ENCODE measurements around the gene ZBTB48.

The ZBTB48 gene

GRCh38 chr1:6574025-6574620 lies 5.7 kb upstream of the ZBTB48 start:
- DNase-seq: no peak

- no peak for DNase-seq
Measured at GRCh38 chr1:6574818-6575217, 5.0 kb upstream of the ZBTB48 start.

GRCh38 chr1:6577831-6578525 lies 1.8 kb upstream of the ZBTB48 start:
- DNase-seq: no peak

GRCh38 chr1:6578624-6579373 lies 995 bp upstream of the ZBTB48 start:
- DNase-seq: no peak

- DNase-seq: peak; percentile 70
Measured at GRCh38 chr1:6580119-6580592, 362 bp downstream of the ZBTB48 start.

GRCh38 chr1:6580593-6581409 lies 1.0 kb downstream of the ZBTB48 start:
- peak; percentile 41 for DNase-seq

GRCh38 chr1:6581561-6582305 lies 1.9 kb downstream of the ZBTB48 start:
- peak; percentile 89 for DNase-seq

GRCh38 chr1:6582370-6582769 lies 2.6 kb downstream of the ZBTB48 start:
- no peak for DNase-seq

GRCh38 chr1:6584126-6585080 lies 4.6 kb downstream of the ZBTB48 start:
- DNase-seq: no peak

GRCh38 chr1:6585081-6585722 lies 5.4 kb downstream of the ZBTB48 start:
- DNase-seq: no peak

- DNase-seq: no peak
Measured at GRCh38 chr1:6585841-6586240, 6.0 kb downstream of the ZBTB48 start.

GRCh38 chr1:6586404-6586816 lies 6.6 kb downstream of the ZBTB48 start:
- DNase-seq: no peak

- no peak for DNase-seq
Measured at GRCh38 chr1:6587261-6588005, 7.6 kb downstream of the ZBTB48 start.

GRCh38 chr1:6588128-6588892 lies 8.5 kb downstream of the ZBTB48 start:
- DNase-seq: no peak

GRCh38 chr1:6588893-6589520 lies 9.2 kb downstream of the ZBTB48 start:
- DNase-seq: peak; percentile 83

- DNase-seq: no peak
Measured at GRCh38 chr1:6590046-6590445, 10.3 kb downstream of the ZBTB48 start.

GRCh38 chr1:6591222-6591621 lies 11.4 kb downstream of the ZBTB48 start:
- peak; percentile 48 for DNase-seq

GRCh38 chr1:6591644-6592043 lies 11.8 kb downstream of the ZBTB48 start:
- no peak for DNase-seq

Measured in inflammatory macrophage treated with lipopolysaccharide for 4 hours (primary cell).